ENCODE results near the gene NFAM1.

NFAM1 gene

DNA sequence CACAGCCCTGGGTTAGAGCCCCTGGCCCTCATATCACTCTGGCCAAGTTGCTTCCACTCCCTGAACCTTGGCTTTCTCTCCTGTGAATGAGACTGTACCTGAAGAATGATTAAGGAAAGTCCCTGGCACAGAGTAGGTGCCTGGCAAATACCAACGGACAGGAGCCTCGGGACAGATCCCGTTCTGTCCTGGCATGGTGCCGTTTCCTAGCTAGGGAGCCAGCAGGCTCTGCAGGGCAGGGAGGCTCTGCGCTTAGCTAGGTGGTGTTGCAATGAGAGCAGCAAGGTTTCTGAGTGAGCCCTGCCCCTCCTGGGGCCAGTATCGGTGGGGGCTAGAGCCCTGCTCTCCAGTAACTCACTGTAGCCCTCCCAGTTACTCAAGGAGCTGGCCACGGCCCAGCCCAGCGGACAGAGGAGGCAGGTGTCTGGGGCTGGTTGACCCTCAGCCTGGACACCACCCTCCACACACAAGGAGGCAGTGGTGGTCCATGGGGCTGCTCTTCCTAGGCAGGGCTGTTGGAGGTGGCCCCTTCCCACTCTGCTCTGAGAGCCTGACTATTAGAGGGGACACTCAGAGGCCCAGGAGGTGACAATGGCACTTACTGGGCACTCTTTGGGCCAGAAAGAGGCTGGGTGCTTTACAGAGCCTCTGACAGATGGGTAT, 74.4 kb downstream of the NFAM1 start:
- no peak for DNase-seq

DNA sequence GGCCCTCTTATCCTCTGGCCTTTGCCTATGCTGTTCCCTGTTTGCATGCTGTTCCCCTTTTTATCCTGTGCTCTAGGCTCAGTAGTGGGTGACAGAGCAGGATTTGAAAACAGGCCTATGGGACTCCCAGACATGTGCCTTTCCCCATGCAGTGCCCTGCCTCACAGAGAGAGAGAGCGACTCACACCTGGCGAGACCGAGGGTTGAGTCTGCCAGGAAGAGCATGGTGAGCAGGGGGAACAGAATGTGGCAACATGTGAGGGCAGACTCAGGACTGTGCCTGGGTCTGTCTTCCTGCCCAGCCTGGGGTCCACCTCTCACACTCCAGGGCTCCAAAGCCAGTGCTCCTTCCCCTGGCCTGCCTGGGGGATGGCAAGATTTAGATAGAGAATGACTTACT, 75.0 kb downstream of the NFAM1 start:
- DNase-seq = no peak

GRCh38 chr22:42356533-42356932, 75.7 kb downstream of the NFAM1 start:
- no peak for DNase-seq

GRCh38 chr22:42353883-42354727, 78.1 kb downstream of the NFAM1 start:
- DNase-seq = no peak

- no peak for DNase-seq
These were observed 81.8 kb downstream of the NFAM1 start for GRCh38 chr22:42350373-42350772.

- no peak for DNase-seq
These were observed 84.8 kb downstream of the NFAM1 start for GRCh38 chr22:42347281-42347824.

DNA sequence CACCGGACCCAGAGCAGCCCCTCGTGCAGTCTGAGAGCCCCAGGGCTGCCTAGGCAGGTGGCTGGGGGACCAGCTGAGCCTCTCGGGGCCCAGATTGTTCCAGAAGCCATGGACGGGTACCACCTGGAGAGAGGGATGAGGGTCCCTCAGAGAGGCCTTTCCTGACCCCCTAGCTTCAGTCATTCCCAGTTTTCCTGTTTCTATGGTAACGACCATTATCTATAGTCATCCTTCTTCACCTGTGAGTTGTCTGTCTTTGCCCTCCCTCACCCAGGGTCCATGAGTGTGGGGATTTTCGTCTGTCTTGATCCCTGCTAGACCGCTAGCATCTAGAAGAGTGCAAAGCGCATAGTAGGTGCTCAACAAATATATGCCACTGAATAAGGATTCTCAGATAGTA, 85.5 kb downstream of the NFAM1 start:
- no peak for DNase-seq

DNA sequence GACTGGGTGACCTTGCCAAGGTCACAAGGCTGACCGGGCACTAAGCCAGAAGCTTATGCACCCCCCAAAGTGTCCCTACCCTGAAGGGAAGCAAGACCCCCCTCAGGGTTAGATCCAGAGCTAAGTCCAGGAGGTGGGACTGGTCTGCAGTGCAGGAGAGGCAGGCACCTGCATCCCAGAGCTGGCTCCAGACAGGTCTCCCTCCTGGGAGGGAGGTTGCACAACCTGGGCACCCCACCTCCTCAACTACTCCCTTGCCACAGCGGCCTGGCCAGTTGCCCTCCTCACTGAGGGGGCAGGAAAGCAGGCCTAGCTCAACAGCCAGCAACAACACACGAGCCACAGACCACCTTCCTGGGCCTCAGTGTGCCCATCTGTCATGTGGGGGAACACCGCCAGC, 86.7 kb downstream of the NFAM1 start:
- no peak for DNase-seq

- DNase-seq = no peak
These were observed 87.8 kb downstream of the NFAM1 start for GRCh38 chr22:42344361-42344905.

DNA sequence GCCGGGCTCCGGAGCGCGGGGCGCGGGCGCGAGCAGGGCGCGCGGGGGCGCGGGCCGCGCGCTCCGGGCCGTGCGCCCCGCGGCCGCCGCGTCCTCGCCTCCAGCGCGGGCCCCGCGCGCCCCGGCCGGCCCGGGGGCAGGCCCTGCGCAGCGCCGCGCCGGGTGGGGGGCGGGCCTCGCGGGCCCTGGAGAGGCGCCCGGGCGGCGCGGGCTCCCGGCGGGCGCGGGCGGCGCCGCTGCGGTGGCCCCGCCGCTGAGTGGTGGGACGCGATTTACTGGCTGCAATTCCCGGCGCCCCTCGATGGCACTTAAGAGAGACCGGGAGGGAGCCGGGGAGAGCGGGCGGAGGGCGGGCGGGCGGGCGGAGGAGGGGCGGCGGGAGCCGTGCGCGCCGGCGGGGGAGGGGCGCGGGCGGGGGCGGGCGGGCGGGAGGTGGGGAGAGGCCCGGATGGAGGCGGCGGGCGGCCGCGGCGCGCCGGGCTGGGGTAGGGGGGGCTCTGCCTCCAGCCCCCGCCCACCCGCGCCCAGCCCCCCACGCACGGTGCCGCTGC, 88.6 kb downstream of the NFAM1 start:
- DNase-seq = no peak

GRCh38 chr22:42343121-42343454, 89.1 kb downstream of the NFAM1 start:
- no peak for DNase-seq

DNA sequence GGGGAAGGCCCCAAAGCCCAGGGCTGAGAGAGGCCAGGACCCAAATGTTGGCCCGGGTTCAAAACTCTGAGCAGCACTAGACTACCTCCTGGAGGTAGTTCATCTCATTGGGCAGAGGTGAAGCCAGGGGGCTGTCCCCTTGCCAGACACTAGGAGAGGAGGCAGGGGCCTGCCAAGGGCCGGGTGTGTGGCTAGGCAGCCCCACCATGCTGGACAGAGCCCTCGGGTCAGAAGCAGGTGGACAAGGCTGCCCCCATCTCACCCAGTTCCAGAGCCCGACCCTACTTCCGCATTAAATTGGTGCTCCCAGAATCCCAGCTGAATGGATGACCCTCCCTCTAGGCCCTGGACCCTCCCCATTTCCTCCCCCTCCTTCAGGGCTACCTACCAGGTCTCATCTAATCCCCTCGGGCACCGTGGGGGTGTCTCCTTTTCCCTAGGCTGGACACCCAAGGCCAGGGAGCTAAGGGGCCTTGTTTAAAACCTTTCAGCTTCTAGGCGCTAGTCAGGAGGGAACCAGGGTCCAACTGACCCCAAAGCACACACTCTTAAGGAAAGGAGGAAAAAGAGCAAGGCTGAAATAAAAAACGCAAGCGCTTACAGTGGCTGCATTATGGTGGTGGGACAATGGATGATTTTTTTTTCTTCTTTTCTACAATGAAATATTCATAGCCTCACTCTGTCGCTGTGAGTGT, 89.6 kb downstream of the NFAM1 start:
- DNase-seq = no peak

- no peak for DNase-seq
These were observed 90.4 kb downstream of the NFAM1 start for GRCh38 chr22:42341779-42342178.

DNA sequence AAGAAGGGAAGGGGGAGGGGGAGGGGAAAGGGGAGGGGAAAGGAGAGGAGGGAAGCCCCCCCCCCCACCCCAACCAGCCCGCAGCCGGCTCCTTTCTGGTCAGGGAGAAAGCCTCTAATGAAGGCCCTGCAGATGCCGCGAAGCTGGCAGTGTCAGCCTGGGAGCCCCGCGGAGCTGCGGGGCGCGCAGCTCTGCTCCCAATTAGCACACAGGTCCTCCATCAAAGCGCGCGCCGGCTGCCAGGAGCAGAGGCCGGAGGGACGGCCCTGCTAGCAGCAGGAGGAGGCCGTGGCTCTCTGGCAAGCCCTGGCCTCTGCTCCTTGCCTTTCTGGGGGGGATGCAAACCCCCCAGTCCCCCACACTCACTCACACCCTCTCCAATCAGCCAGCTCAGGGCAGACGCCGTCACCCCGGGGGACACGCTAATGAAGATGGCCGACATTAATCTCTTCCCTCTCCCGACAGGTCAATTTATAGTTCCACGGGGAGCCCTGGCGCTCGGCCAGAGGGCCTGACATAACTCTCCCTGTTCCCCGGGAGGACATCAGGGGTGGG, 91.3 kb downstream of the NFAM1 start:
- DNase-seq = no peak

DNA sequence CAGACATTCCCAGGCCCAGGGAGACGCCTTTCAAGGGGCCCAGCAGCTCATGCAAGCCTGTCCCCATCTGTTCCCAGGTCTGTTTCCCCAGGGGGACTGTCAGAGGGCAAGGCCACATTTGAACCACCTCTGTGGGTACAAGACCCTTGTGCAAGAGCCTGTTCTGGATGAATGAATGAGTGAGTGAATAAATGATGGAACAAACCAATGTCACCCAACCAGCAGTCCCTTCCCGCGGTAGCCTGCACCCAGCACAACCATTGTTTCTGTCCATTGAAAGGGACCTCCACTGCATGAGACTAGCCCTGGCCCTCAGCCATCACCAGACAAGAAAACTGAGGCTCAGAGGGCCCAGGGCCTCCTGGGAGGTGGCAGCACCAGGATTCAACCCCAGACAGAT, 92.1 kb downstream of the NFAM1 start:
- DNase-seq = no peak

- DNase-seq = no peak
These were observed 93.7 kb downstream of the NFAM1 start for GRCh38 chr22:42338479-42338878.

- DNase-seq = no peak
These were observed 94.8 kb downstream of the NFAM1 start for GRCh38 chr22:42337356-42337755.

- no peak for DNase-seq
These were observed 95.5 kb downstream of the NFAM1 start for GRCh38 chr22:42336527-42337227.

GRCh38 chr22:42335839-42336378, 96.3 kb downstream of the NFAM1 start:
- DNase-seq = no peak

DNA sequence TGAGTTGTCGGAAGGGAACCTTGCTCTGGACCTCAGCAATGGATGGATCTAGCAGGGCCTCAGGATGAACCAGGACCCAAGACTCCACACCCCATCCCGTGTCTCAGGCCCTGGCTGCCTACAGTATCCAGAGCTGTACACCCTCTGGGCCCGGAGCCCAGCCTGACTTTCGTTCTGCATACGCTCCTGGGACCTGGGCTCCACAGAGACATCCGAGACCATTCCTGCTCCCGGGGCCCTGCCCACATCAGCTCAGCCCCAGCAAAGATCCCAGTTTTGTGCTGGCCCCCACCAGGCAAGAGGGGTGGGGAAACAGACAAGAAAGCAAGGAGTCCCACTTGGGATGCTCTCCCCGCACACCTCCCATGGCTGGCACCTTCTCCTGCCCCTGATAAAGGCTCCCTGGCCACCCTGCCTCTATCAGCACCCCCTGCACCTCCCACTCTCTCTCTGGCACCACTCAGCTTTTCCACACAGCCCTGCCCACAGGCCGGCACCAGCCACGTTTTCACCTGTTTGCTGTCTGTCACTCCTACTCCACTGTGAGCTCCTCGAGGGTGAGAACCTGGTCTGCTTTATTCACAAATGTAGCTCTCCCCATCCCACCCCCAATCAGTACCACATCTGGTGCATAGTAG, 97.2 kb downstream of the NFAM1 start:
- no peak for DNase-seq

GRCh38 chr22:42333544-42333943, 98.7 kb downstream of the NFAM1 start:
- DNase-seq = no peak
